Panc1 (cell line): ENCODE data around the gene GIGYF1. TPM values are rescaled to one million over a fixed set of nuclear protein-coding genes. Genes with fewer than 3 reads are reported as not detected.

ENCODE experiments used
- ATAC-seq: fragments of 200-7000 bp; cut with Tn5 transposase; 2 replicates; pipeline ENCODE4 v1.9.1; 2020; ENCODE audit warnings: mild to moderate bottlenecking, moderate library complexity
- BruUV-seq: library from RNA; stranded (reverse); fragments of 400-500 nt; replicated peaks from 2 replicates; lab custom pipeline; 2021; lab: Mats Ljungman, UMichigan
- CTCF ChIA-PET: fragments of 300-600 bp; sonication (Branson Sonifier 250); formaldehyde crosslinking; loops from one replicate; lab custom pipeline; 2022; ENCODE audit warnings: antibody characterized with exemption; lab: Charles Lee
- POLR2A ChIA-PET: fragments of 300-600 bp; sonication (Branson Sonifier 250); formaldehyde crosslinking; loops from one replicate; lab custom pipeline; 2022; ENCODE audit warnings: antibody characterized with exemption; lab: Charles Lee
- DNase-seq: peaks from one replicate; pipeline ENCODE4 v3.0.0-alpha.2; 2010; ENCODE audit warnings: low read depth, low spot score
- H3K27ac ChIP-seq: 2 replicates; pipeline ENCODE4 v1.5.1; 2011; ENCODE audit warnings: mild to moderate bottlenecking, low read length, inconsistent platforms
- H3K27me3 ChIP-seq: fragments of 200-500 bp; sonication (Bioruptor generic); 2 replicates; pipeline ENCODE4 v1.6.0; 2014; ENCODE audit warnings: low read length, inconsistent platforms; ENCODE audit not compliant: control insufficient read depth, insufficient read depth
- H3K36me3 ChIP-seq: fragments of 200-500 bp; sonication (Bioruptor generic); 2 replicates; pipeline ENCODE4 v1.5.1; 2014; ENCODE audit warnings: inconsistent platforms, mild to moderate bottlenecking, low read length, moderate library complexity; ENCODE audit not compliant: control insufficient read depth, insufficient read depth
- H3K4me1 ChIP-seq: 2 replicates; pipeline ENCODE4 v1.5.1; 2011; ENCODE audit warnings: inconsistent platforms, mild to moderate bottlenecking, low read length, moderate library complexity; ENCODE audit not compliant: control insufficient read depth, insufficient read depth
- H3K4me3 ChIP-seq, 2 experiments: 2 replicates each; pipeline ENCODE4 v1.5.1; 2011 to 2012; ENCODE audit warnings: low read depth in 2 of 2, low read length in 2 of 2, mild to moderate bottlenecking in 2 of 2, inconsistent platforms in 1 of 2, moderate library complexity in 1 of 2
- H3K9me3 ChIP-seq: fragments of 200-500 bp; sonication (Bioruptor generic); 2 replicates; pipeline ENCODE4 v1.5.1; 2014; ENCODE audit warnings: low read depth, mild to moderate bottlenecking, inconsistent platforms, low read length, moderate library complexity; ENCODE audit not compliant: control insufficient read depth, insufficient read depth
- POLR2AphosphoS5 ChIP-seq: IDR thresholded peaks from 2 replicates; pipeline ENCODE4 v1.6.1; 2012; ENCODE audit warnings: mild to moderate bottlenecking, low read depth, low read length, moderate library complexity
- SIN3A ChIP-seq: IDR thresholded peaks from 2 replicates; pipeline ENCODE4 v1.6.1; 2012; ENCODE audit warnings: low read depth, mild to moderate bottlenecking, low read length, moderate library complexity, borderline replicate concordance; ENCODE audit not compliant: insufficient read depth
- TCF7L2 ChIP-seq: IDR thresholded peaks from 2 replicates; pipeline ENCODE4 v1.6.1; 2011; ENCODE audit warnings: mild to moderate bottlenecking, low read depth, low read length, inconsistent platforms
- in situ Hi-C: cut with HindIII; loops from 2 replicates; pipeline ENCODE4 v1.10.0; 2016; ENCODE audit warnings: low sequenced_read_pairs, low pct_unique_long_range_greater_than_20kb
- intact Hi-C: fragments of 100-400 bp; cut with micrococcal nuclease; formaldehyde crosslinking; loops from one replicate; pipeline ENCODE4 v1.10.0; 2022; ENCODE audit not compliant: unreplicated experiment
- total RNA-seq: library from RNA; stranded (reverse); gene quantifications from one replicate; pipeline ENCODE4 v1.2.1, GENCODE V29; 2021; ENCODE audit not compliant: unreplicated experiment
- TF ChIP-seq, protein P1 (sequence below): fragments of 450-650 bp; IDR thresholded peaks from 2 replicates; pipeline ENCODE4 v1.5.1; 2017; ENCODE audit warnings: mild to moderate bottlenecking
- TF ChIP-seq, protein P2 (sequence below), 2 experiments: IDR thresholded peaks; 2 replicates each; pipeline ENCODE4 v1.6.1; 2011 to 2012; ENCODE audit warnings: low read depth in 2 of 2, control low read depth in 1 of 2, low read length in 1 of 2, mild to moderate bottlenecking in 1 of 2, moderate library complexity in 1 of 2; ENCODE audit not compliant: insufficient read depth in 1 of 2

GIGYF1 gene
- total RNA-seq, 1 experiment from 2014 or later = 52.6 TPM

- in situ Hi-C loops = loop anchor here (25.0 kb wide), 1 partner anchor 115 kb away; the partner anchor contains the start of gene EPHB4
- CTCF ChIA-PET = no interaction called here
- no peak for TF ChIP-seq POLR2AphosphoS5
- TF ChIP-seq TCF7L2 = no peak
- TF ChIP-seq, protein P1, sequence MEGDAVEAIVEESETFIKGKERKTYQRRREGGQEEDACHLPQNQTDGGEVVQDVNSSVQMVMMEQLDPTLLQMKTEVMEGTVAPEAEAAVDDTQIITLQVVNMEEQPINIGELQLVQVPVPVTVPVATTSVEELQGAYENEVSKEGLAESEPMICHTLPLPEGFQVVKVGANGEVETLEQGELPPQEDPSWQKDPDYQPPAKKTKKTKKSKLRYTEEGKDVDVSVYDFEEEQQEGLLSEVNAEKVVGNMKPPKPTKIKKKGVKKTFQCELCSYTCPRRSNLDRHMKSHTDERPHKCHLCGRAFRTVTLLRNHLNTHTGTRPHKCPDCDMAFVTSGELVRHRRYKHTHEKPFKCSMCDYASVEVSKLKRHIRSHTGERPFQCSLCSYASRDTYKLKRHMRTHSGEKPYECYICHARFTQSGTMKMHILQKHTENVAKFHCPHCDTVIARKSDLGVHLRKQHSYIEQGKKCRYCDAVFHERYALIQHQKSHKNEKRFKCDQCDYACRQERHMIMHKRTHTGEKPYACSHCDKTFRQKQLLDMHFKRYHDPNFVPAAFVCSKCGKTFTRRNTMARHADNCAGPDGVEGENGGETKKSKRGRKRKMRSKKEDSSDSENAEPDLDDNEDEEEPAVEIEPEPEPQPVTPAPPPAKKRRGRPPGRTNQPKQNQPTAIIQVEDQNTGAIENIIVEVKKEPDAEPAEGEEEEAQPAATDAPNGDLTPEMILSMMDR = no peak
- TF ChIP-seq, protein P2, sequence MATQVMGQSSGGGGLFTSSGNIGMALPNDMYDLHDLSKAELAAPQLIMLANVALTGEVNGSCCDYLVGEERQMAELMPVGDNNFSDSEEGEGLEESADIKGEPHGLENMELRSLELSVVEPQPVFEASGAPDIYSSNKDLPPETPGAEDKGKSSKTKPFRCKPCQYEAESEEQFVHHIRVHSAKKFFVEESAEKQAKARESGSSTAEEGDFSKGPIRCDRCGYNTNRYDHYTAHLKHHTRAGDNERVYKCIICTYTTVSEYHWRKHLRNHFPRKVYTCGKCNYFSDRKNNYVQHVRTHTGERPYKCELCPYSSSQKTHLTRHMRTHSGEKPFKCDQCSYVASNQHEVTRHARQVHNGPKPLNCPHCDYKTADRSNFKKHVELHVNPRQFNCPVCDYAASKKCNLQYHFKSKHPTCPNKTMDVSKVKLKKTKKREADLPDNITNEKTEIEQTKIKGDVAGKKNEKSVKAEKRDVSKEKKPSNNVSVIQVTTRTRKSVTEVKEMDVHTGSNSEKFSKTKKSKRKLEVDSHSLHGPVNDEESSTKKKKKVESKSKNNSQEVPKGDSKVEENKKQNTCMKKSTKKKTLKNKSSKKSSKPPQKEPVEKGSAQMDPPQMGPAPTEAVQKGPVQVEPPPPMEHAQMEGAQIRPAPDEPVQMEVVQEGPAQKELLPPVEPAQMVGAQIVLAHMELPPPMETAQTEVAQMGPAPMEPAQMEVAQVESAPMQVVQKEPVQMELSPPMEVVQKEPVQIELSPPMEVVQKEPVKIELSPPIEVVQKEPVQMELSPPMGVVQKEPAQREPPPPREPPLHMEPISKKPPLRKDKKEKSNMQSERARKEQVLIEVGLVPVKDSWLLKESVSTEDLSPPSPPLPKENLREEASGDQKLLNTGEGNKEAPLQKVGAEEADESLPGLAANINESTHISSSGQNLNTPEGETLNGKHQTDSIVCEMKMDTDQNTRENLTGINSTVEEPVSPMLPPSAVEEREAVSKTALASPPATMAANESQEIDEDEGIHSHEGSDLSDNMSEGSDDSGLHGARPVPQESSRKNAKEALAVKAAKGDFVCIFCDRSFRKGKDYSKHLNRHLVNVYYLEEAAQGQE (IDR thresholded peaks at IDR 0.05; ENCODE audit: insufficient read depth in 1 of 2, low read depth in 2 of 2, low read length in 1 of 2) = no peak
- no peak for TF ChIP-seq SIN3A
- Histone ChIP-seq H3K27ac (no peak overlapping the region), H3K4me1 (0 out of 2 replicates have a peak, but pooled peaks cover 8% of the 10 kb centered on the region), H3K4me3 (no peak overlapping the region), H3K27me3 (no peaks in the 10 kb centered on the region), H3K9me3 (no peaks in the 10 kb centered on the region), H3K36me3 (no peaks in the 10 kb centered on the region)
- ATAC-seq = no peak
- no peak for DNase-seq
- intact Hi-C loops = loop anchor here (10.0 kb wide), 1 partner anchor 72 kb away; no protein-coding TSS in a partner anchor
- no TSS peak for BruUV-seq
- POLR2A ChIA-PET = interaction anchor here (0.6 kb wide), 1 partner anchor 183 kb away, joined by 14 read pairs; no protein-coding TSS in a partner anchor
Observed at GRCh38 chr7:100722480-100723212, 28.6 kb upstream of the GIGYF1 start.

DNA sequence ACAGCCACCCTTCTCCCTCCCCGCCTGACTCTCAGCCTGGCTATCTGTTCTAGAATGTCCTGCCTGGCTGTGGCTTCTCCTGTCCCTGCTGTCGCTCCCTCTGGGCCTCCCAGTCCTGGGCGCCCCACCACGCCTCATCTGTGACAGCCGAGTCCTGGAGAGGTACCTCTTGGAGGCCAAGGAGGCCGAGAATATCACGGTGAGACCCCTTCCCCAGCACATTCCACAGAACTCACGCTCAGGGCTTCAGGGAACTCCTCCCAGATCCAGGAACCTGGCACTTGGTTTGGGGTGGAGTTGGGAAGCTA is 27.4 kb upstream of the GIGYF1 start:
- Histone ChIP-seq H3K36me3 (no peaks in the 10 kb centered on the region), H3K27me3 (no peaks in the 10 kb centered on the region), H3K4me1 (0 out of 2 replicates have a peak, but pooled peaks cover 8% of the 10 kb centered on the region), H3K27ac (no peak overlapping the region), H3K9me3 (no peaks in the 10 kb centered on the region), H3K4me3 (no peak overlapping the region)
- intact Hi-C loops (loop anchor here (10.0 kb wide), 1 partner anchor 73 kb away; no protein-coding TSS in a partner anchor), in situ Hi-C loops (loop anchor here (25.0 kb wide), 1 partner anchor 116 kb away; the partner anchor contains the start of gene EPHB4)
- ChIA-PET CTCF (interaction anchor here (1.0 kb wide), 1 partner anchor 130 kb away, joined by 3 read pairs; no protein-coding TSS in a partner anchor), POLR2A (no interaction called here)
- no peak for ATAC-seq
- TF ChIP-seq POLR2AphosphoS5 = no peak
- no peak for TF ChIP-seq TCF7L2
- TF ChIP-seq SIN3A = no peak
- TF ChIP-seq, protein P1 = no peak
- TF ChIP-seq, protein P2 (IDR thresholded peaks at IDR 0.05; ENCODE audit: insufficient read depth in 1 of 2, low read depth in 2 of 2, low read length in 1 of 2) = no peak
- no TSS peak for BruUV-seq
- DNase-seq = no peak
